Fibroblast of lung (primary cell): ENCODE results near the gene PCDHGB6.

Source experiments
- EZH2 ChIP-seq: IDR thresholded peaks from 2 replicates; pipeline ENCODE4 v1.5.1; 2012; ENCODE audit warnings: low read length, control low read depth, mild to moderate bottlenecking; ENCODE audit errors: missing control alignments
- TF ChIP-seq, protein P1 (sequence below), 2 donors: IDR thresholded peaks in 1 of 2; conservative IDR thresholded peaks in 1 of 2; 1 replicate in 1 of 2; 2 replicates in 1 of 2; pipeline ENCODE4 v1.5.1; 2011 to 2012; ENCODE audit warnings: low read length in 2 of 2, control low read depth in 1 of 2, inconsistent platforms in 1 of 2, low read depth in 1 of 2, mild to moderate bottlenecking in 1 of 2

DNA sequence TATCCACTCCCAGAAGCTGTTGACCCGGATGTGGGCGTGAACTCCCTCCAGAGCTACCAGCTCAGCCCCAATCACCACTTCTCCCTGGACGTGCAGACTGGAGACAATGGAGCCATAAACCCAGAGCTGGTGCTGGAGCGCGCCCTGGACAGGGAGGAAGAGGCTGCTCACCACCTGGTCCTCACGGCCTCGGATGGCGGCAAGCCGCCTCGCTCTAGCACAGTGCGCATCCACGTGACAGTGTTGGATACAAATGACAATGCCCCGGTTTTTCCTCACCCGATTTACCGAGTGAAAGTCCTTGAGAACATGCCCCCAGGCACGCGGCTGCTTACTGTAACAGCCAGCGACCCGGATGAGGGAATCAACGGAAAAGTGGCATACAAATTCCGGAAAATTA, 14.6 kb upstream of the PCDHGB6 start:
- TF ChIP-seq, protein P1, sequence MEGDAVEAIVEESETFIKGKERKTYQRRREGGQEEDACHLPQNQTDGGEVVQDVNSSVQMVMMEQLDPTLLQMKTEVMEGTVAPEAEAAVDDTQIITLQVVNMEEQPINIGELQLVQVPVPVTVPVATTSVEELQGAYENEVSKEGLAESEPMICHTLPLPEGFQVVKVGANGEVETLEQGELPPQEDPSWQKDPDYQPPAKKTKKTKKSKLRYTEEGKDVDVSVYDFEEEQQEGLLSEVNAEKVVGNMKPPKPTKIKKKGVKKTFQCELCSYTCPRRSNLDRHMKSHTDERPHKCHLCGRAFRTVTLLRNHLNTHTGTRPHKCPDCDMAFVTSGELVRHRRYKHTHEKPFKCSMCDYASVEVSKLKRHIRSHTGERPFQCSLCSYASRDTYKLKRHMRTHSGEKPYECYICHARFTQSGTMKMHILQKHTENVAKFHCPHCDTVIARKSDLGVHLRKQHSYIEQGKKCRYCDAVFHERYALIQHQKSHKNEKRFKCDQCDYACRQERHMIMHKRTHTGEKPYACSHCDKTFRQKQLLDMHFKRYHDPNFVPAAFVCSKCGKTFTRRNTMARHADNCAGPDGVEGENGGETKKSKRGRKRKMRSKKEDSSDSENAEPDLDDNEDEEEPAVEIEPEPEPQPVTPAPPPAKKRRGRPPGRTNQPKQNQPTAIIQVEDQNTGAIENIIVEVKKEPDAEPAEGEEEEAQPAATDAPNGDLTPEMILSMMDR (conservative IDR thresholded peaks at IDR 0.05 in 1 of 2, IDR thresholded peaks at IDR 0.05 in 1 of 2; ENCODE audit: low read depth in 1 of 2, low read length in 2 of 2): no peak
- no peak for TF ChIP-seq EZH2
